ENCODE data around the gene ROR1.

GRCh38 chr1:64215576-64215975 is 441.8 kb downstream of the ROR1 start:
- TF ChIP-seq POLR2A (IDR thresholded peaks at IDR 0.05; ENCODE audit: low read depth, low read length): no peak
- TF ChIP-seq MAZ (IDR thresholded peaks at IDR 0.05; ENCODE audit: borderline replicate concordance, low read depth, low read length): no peak
- no peak for TF ChIP-seq RFX5 (IDR thresholded peaks at IDR 0.05; ENCODE audit: low read depth, low read length)
- TF ChIP-seq NFE2L2 (IDR thresholded peaks at IDR 0.05; ENCODE audit: low read depth, low read length): no peak
- no peak for TF ChIP-seq CTCF (conservative IDR thresholded peaks at IDR 0.05; ENCODE audit: low read depth, low read length)
- TF ChIP-seq, protein P1, sequence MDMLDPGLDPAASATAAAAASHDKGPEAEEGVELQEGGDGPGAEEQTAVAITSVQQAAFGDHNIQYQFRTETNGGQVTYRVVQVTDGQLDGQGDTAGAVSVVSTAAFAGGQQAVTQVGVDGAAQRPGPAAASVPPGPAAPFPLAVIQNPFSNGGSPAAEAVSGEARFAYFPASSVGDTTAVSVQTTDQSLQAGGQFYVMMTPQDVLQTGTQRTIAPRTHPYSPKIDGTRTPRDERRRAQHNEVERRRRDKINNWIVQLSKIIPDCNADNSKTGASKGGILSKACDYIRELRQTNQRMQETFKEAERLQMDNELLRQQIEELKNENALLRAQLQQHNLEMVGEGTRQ (IDR thresholded peaks at IDR 0.05; ENCODE audit: low read depth, low read length): no peak
- no peak for TF ChIP-seq MXI1 (IDR thresholded peaks at IDR 0.05; ENCODE audit: borderline replicate concordance, low read depth, low read length)
- no peak for TF ChIP-seq SMC3 (IDR thresholded peaks at IDR 0.05; ENCODE audit: low read depth, low read length)
- no peak for TF ChIP-seq RAD21 (IDR thresholded peaks at IDR 0.05; ENCODE audit: low read length)
- TF ChIP-seq FOS (IDR thresholded peaks at IDR 0.05; ENCODE audit: low read depth, low read length): no peak
- TF ChIP-seq CEBPB (IDR thresholded peaks at IDR 0.05; ENCODE audit: low read depth, low read length): no peak
